ENCODE results near the gene SLC4A2.
A peak's percentile ranks its signal among the peaks of the same experiment; 100 is the strongest.

The SLC4A2 gene

DNA sequence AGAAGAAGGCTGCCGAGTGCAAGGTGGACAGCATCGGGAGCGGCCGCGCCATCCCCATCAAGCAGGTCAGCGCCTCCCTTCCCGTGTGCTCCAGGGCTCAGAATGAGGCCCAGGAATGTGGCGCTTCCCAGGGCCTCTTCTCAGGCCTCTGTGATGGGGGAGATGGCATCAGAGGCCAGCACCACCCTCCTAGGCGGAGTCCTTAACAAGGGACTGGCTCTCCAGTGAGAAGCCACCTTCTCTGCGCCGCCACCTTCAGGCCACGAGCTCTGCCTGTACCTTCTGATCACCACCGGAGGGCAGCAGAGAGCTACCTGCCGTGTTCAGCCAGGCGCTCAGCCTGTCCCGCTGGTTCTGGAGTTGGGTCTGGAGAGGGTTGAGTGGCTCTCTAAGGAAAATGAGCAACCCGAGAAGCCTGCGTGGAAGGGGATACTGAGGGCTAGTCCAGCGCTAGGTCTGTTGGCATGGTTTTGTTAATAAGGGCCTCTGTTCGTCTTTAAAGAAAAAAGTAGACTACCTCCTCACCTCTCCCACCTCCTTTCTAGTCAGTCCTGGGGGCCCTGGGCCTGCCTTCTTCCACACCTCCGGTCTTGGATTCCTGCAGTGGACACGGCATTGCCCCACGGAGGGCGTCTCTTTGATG is 64.6 kb downstream of the SLC4A2 start:
- no peak overlapping the region for H2BK120ac ChIP-seq (ENCODE audit: low read depth, low read length)
- no peak overlapping the region for H4K5ac ChIP-seq (ENCODE audit: low read length)
- H3K56ac ChIP-seq (ENCODE audit: low read length), result no peak overlapping the region
- peaks cover 2% of the 10 kb centered on the region for H3K79me1 ChIP-seq (ENCODE audit: low read length)
- H3K18ac ChIP-seq (ENCODE audit: low read length), result no peak overlapping the region
- H2BK5ac ChIP-seq (ENCODE audit: low read length), result no peak overlapping the region
- H3K4me1 ChIP-seq (ENCODE audit: control insufficient read depth, low read depth, low read length), result peaks cover 8% of the 10 kb centered on the region
- peaks cover 6% of the 10 kb centered on the region for H3K36me3 ChIP-seq (ENCODE audit: control insufficient read depth, insufficient read depth, low read length)
- H2AK5ac ChIP-seq (ENCODE audit: low read length), result no peak overlapping the region
- H3K4me2 ChIP-seq (ENCODE audit: low read length), result no peak overlapping the region
- H3K27ac ChIP-seq (ENCODE audit: low read depth, low read length), result no peak overlapping the region
- no peak overlapping the region for H3K4me3 ChIP-seq (ENCODE audit: low read length)
- no peak overlapping the region for H3K9ac ChIP-seq (ENCODE audit: low read length)
- no peak overlapping the region for H2BK15ac ChIP-seq (replicated peaks; ENCODE audit: low read depth)
- no peak overlapping the region for H3K23ac ChIP-seq (ENCODE audit: low read length)
- no CpG with 5 or more reads among the region's 24 CpGs for WGBS (ENCODE audit: extremely low coverage, insufficient coverage, low lambda C conversion rate)
- no peak overlapping the region for H4K8ac ChIP-seq (ENCODE audit: low read depth, low read length)
- no peaks in the 10 kb centered on the region for H3K27me3 ChIP-seq (ENCODE audit: insufficient read depth, low read length, poor library complexity)
- no peak overlapping the region for H3K4ac ChIP-seq (ENCODE audit: low read depth, low read length)
- DNase-seq, result peak; percentile 95
- no peaks in the 10 kb centered on the region for H3K79me2 ChIP-seq (ENCODE audit: control insufficient read depth, insufficient read depth, low read length)

- Histone ChIP-seq H3K4me2 (ENCODE audit: low read length) (no peak overlapping the region), H3K9ac (ENCODE audit: low read length) (no peak overlapping the region), H3K4me1 (ENCODE audit: control insufficient read depth, low read depth, low read length) (peaks cover 8% of the 10 kb centered on the region), H3K79me1 (ENCODE audit: low read length) (peaks cover 2% of the 10 kb centered on the region), H2BK15ac (replicated peaks; ENCODE audit: low read depth) (no peak overlapping the region), H3K79me2 (ENCODE audit: control insufficient read depth, insufficient read depth, low read length) (no peaks in the 10 kb centered on the region), H3K36me3 (ENCODE audit: control insufficient read depth, insufficient read depth, low read length) (peaks cover 6% of the 10 kb centered on the region), H3K27me3 (ENCODE audit: insufficient read depth, low read length, poor library complexity) (no peaks in the 10 kb centered on the region), H3K56ac (ENCODE audit: low read length) (no peak overlapping the region), H3K4ac (ENCODE audit: low read depth, low read length) (no peak overlapping the region), H3K18ac (ENCODE audit: low read length) (no peak overlapping the region), H2AK5ac (ENCODE audit: low read length) (no peak overlapping the region), H3K23ac (ENCODE audit: low read length) (no peak overlapping the region), H2BK120ac (ENCODE audit: low read depth, low read length) (no peak overlapping the region), H3K27ac (ENCODE audit: low read depth, low read length) (no peak overlapping the region), H4K5ac (ENCODE audit: low read length) (no peak overlapping the region), H4K8ac (ENCODE audit: low read depth, low read length) (no peak overlapping the region), H3K4me3 (ENCODE audit: low read length) (no peak overlapping the region), H2BK5ac (ENCODE audit: low read length) (no peak overlapping the region)
- no CpG with 5 or more reads among the region's 7 CpGs for WGBS (ENCODE audit: extremely low coverage, insufficient coverage, low lambda C conversion rate)
- no peak for DNase-seq
Measured at GRCh38 chr7:151124481-151124880, 65.1 kb downstream of the SLC4A2 start.

DNA sequence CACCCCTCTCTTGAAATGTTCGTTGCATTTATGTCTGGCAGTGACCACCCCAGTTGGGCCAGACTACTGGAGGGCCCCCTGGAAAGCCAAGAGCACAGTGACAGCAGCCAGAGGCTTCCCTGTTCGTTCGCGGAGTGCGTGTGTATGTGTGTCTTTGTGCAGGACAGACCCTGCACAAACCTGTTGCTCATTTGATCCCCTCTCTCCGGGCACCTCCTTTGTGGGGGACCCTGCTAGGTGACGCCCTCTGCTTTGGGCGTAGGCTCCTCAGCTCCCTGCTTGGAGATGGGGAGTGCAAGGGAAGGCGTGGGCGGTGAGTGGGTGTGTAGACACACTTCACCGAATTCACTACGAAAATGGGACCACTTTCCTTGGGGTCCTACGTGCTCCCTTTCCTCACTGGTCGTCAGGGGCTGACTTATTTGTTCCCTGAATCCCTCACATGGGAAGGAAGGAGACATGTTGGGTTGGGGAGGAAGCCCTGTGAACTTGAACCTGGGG is 65.6 kb downstream of the SLC4A2 start:
- WGBS (ENCODE audit: extremely low coverage, insufficient coverage, low lambda C conversion rate), result no CpG with 5 or more reads among the region's 14 CpGs
- peaks cover 2% of the 10 kb centered on the region for H3K79me1 ChIP-seq (ENCODE audit: low read length)
- H3K18ac ChIP-seq (ENCODE audit: low read length), result no peak overlapping the region
- H3K4me3 ChIP-seq (ENCODE audit: low read length), result no peak overlapping the region
- H3K27me3 ChIP-seq (ENCODE audit: insufficient read depth, low read length, poor library complexity), result no peaks in the 10 kb centered on the region
- H3K56ac ChIP-seq (ENCODE audit: low read length), result peak overlapping the region; percentile 60
- peak overlapping the region; percentile 81 for H3K4me2 ChIP-seq (ENCODE audit: low read length)
- H4K5ac ChIP-seq (ENCODE audit: low read length), result no peak overlapping the region
- no peak for DNase-seq
- no peak overlapping the region for H3K4ac ChIP-seq (ENCODE audit: low read depth, low read length)
- H3K36me3 ChIP-seq (ENCODE audit: control insufficient read depth, insufficient read depth, low read length), result peaks cover 8% of the 10 kb centered on the region
- no peak overlapping the region for H4K8ac ChIP-seq (ENCODE audit: low read depth, low read length)
- peaks cover 8% of the 10 kb centered on the region for H3K4me1 ChIP-seq (ENCODE audit: control insufficient read depth, low read depth, low read length)
- H3K9ac ChIP-seq (ENCODE audit: low read length), result peak overlapping the region; percentile 69
- H3K27ac ChIP-seq (ENCODE audit: low read depth, low read length), result no peak overlapping the region
- H2BK5ac ChIP-seq (ENCODE audit: low read length), result no peak overlapping the region
- no peak overlapping the region for H2BK15ac ChIP-seq (replicated peaks; ENCODE audit: low read depth)
- H2BK120ac ChIP-seq (ENCODE audit: low read depth, low read length), result no peak overlapping the region
- no peak overlapping the region for H3K23ac ChIP-seq (ENCODE audit: low read length)
- H3K79me2 ChIP-seq (ENCODE audit: control insufficient read depth, insufficient read depth, low read length), result no peaks in the 10 kb centered on the region
- no peak overlapping the region for H2AK5ac ChIP-seq (ENCODE audit: low read length)

DNA sequence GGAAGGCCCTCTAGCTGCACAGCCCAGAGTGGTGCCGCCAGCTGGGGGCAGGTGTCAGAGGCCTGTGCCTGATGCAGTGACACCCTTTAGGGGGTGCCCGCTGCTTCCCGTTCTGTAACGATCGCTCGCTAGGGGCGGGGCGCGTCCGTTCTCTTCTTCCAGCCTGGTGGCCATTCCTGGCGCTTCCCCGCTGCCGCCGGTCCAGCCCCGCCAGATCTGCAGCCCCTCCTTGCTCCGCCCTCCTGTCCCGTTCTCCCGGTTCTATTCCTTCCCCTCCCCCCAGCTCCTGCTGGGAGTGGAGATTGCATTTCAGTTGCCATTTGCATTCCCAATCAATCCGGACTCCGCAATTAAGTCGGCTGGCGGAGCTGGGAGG is 66.1 kb downstream of the SLC4A2 start:
- H3K23ac ChIP-seq (ENCODE audit: low read length), result no peak overlapping the region
- no peak overlapping the region for H3K18ac ChIP-seq (ENCODE audit: low read length)
- peaks cover 2% of the 10 kb centered on the region for H3K79me1 ChIP-seq (ENCODE audit: low read length)
- H3K27me3 ChIP-seq (ENCODE audit: insufficient read depth, low read length, poor library complexity), result no peaks in the 10 kb centered on the region
- peak overlapping the region; percentile 41 for H3K4me3 ChIP-seq (ENCODE audit: low read length)
- H3K4me2 ChIP-seq (ENCODE audit: low read length), result peak overlapping the region; percentile 81
- no peak overlapping the region for H2BK15ac ChIP-seq (replicated peaks; ENCODE audit: low read depth)
- no peak overlapping the region for H2BK5ac ChIP-seq (ENCODE audit: low read length)
- peak overlapping the region; percentile 89 for H3K56ac ChIP-seq (ENCODE audit: low read length)
- H2BK120ac ChIP-seq (ENCODE audit: low read depth, low read length), result no peak overlapping the region
- H4K8ac ChIP-seq (ENCODE audit: low read depth, low read length), result no peak overlapping the region
- H3K4ac ChIP-seq (ENCODE audit: low read depth, low read length), result no peak overlapping the region
- H4K5ac ChIP-seq (ENCODE audit: low read length), result no peak overlapping the region
- H3K9ac ChIP-seq (ENCODE audit: low read length), result peak overlapping the region; percentile 69
- WGBS (ENCODE audit: extremely low coverage, insufficient coverage, low lambda C conversion rate), result no CpG with 5 or more reads among the region's 22 CpGs
- H3K27ac ChIP-seq (ENCODE audit: low read depth, low read length), result peak overlapping the region; percentile 64
- peaks cover 8% of the 10 kb centered on the region for H3K4me1 ChIP-seq (ENCODE audit: control insufficient read depth, low read depth, low read length)
- peak; percentile 89 for DNase-seq
- no peak overlapping the region for H2AK5ac ChIP-seq (ENCODE audit: low read length)
- H3K36me3 ChIP-seq (ENCODE audit: control insufficient read depth, insufficient read depth, low read length), result peaks cover 8% of the 10 kb centered on the region
- no peaks in the 10 kb centered on the region for H3K79me2 ChIP-seq (ENCODE audit: control insufficient read depth, insufficient read depth, low read length)

DNA sequence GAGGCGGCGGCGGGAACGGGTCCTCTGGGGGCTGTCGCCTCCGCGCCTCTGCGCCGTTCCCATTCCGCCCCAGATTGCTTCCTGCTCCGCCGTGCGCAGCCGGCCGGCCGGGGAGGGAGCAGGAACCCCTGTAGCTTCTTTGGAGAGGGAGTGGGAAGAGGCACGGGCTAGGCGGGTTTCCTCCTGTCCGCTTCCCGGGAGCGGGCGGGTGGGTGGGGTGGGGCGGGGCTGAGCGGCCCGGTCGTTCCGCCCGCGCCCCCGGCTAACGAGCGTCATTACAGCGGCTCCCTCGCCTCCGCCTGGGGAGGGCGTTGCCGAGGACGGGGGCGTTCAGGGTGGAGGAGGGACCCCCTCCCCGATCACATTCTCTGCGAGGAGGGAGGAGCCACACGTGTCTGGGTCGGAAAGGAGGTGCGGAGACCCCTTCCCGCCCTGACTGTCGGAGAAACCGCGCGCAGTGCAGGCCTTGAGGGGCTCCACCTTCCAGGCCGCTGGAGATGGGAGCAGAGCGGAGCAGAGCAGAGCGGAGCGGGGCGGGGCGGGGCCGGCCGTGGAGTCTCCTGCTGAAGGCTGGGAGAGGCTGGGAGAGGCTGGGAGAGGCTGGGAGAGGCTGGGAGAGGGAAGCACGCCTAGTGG is 66.6 kb downstream of the SLC4A2 start:
- peaks cover 6% of the 10 kb centered on the region for H3K36me3 ChIP-seq (ENCODE audit: control insufficient read depth, insufficient read depth, low read length)
- peak; percentile 70 for DNase-seq
- WGBS (ENCODE audit: extremely low coverage, insufficient coverage, low lambda C conversion rate), result no CpG with 5 or more reads among the region's 58 CpGs

More for the DNA sequence above, 66.6 kb downstream of the SLC4A2 start:
- Histone ChIP-seq H2BK120ac (ENCODE audit: low read depth, low read length) (no peak overlapping the region), H3K56ac (ENCODE audit: low read length) (peak overlapping the region; percentile 89), H2BK5ac (ENCODE audit: low read length) (no peak overlapping the region), H3K9ac (ENCODE audit: low read length) (peak overlapping the region; percentile 69), H3K27ac (ENCODE audit: low read depth, low read length) (peak overlapping the region; percentile 64), H3K18ac (ENCODE audit: low read length) (no peak overlapping the region), H3K4me1 (ENCODE audit: control insufficient read depth, low read depth, low read length) (peaks cover 8% of the 10 kb centered on the region), H2AK5ac (ENCODE audit: low read length) (no peak overlapping the region), H4K8ac (ENCODE audit: low read depth, low read length) (no peak overlapping the region), H3K79me2 (ENCODE audit: control insufficient read depth, insufficient read depth, low read length) (no peaks in the 10 kb centered on the region), H2BK15ac (replicated peaks; ENCODE audit: low read depth) (no peak overlapping the region), H3K4me2 (ENCODE audit: low read length) (peak overlapping the region; percentile 81), H3K23ac (ENCODE audit: low read length) (no peak overlapping the region), H3K79me1 (ENCODE audit: low read length) (peaks cover 2% of the 10 kb centered on the region), H3K27me3 (ENCODE audit: insufficient read depth, low read length, poor library complexity) (no peaks in the 10 kb centered on the region), H4K5ac (ENCODE audit: low read length) (no peak overlapping the region), H3K4ac (ENCODE audit: low read depth, low read length) (no peak overlapping the region), H3K4me3 (ENCODE audit: low read length) (peak overlapping the region; percentile 41)
